COLO829 (cell line): ENCODE results near the gene CRABP1.

ENCODE experiments used
- DNase-seq: peaks from one replicate; pipeline ENCODE4 v3.0.0; 2012; ENCODE audit warnings: low spot score

Gene CRABP1

DNA sequence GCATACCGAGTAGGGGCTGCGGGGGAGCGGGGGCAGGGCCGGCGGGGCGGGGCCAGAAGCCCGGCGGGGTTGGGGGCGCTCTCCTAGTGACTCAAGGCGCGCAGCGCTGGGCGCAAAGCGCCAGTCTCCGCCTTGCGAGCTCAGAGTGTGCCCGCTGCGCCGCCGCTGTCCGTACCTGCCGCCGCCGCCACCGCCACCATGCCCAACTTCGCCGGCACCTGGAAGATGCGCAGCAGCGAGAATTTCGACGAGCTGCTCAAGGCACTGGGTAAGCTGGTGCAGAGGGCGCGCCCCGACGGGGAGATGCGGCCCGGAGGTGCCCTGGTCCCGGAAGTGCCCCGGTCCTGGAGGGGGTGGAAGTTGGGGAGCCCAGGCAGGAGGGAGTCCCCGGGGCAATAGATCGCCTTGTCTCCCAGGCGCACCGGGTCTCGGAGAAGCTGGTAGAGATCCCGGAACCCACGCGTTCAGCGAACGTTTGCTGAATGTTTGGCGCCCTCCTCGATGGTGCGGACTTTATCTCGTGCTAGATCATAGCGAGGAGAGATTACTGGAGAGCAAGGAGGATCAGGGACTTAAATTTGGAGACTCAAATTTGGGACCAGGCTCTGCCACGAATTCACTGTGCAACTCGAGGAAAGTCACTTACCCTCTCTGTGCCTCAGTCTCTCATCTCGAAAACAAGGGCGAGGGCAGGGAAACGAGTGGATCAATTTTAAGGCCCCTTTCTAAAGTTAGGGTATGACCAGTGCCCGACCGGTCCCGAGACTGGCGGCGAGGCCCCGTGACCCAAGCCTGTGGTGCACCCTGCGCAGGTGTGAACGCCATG, at the start of gene CRABP1:
Gene CRABP1, plus strand, starts transcription at position 123 of the 826 bp plus-strand sequence. Its CDS starts 76 bp downstream, at position 199.
- no peak for DNase-seq

DNA sequence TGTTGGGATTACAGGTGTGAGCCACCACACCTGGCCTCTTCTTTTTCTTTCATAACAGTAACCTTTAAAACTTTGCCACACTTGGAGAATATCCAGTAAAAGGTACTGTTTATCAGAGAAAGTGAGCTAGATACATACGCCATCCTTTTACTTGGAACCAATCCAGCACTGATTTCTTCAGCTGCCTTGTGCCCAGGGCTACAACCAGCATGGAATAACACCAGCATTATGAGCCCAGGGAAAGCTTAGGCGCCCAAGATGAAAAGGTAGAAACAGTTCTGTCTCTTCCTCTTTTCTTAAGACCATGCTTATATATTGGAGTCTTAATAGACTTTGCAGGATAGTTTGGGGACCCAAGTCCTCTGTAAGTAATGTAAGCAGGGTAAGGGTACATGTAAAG, 49.1 kb upstream of the CRABP1 start:
- DNase-seq: no peak

DNA sequence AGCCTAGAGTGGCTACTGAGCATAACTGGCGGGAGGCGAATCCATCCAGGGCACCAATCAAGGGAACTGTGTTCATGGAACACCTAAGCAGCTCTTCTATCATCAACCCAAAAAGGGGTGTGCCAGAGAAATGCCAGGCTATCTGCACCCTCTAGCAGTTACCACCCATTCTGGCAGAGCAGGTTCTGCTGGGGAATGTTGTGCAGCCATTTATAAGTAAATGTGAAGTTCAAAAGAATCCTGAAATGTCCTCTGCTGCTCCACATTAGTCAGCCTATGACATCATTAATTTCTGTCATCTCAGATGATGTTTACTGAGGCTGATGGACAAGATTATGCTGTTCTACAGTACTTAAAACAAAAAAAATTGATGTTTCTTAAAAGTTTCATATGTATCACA, 48.5 kb upstream of the CRABP1 start:
- no peak for DNase-seq

DNA sequence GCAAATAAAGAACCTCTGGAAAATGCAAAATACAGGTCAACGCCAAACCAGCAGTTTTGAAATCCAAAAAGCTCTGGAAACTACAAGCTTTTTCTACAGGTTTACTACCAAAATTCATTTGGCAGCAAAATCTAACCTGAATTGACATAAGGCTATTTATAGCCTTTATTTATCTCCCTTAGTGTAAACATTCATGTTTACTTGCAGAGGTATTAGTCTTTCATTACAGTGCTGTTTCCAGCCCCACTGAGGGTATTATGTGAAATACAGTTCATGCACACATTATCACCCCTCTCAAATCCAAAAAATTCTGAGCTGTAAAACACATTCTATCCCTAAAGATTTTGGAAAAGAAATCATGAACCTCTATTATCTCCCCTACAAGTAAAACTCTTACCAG, 47.9 kb upstream of the CRABP1 start:
- DNase-seq: no peak

DNA sequence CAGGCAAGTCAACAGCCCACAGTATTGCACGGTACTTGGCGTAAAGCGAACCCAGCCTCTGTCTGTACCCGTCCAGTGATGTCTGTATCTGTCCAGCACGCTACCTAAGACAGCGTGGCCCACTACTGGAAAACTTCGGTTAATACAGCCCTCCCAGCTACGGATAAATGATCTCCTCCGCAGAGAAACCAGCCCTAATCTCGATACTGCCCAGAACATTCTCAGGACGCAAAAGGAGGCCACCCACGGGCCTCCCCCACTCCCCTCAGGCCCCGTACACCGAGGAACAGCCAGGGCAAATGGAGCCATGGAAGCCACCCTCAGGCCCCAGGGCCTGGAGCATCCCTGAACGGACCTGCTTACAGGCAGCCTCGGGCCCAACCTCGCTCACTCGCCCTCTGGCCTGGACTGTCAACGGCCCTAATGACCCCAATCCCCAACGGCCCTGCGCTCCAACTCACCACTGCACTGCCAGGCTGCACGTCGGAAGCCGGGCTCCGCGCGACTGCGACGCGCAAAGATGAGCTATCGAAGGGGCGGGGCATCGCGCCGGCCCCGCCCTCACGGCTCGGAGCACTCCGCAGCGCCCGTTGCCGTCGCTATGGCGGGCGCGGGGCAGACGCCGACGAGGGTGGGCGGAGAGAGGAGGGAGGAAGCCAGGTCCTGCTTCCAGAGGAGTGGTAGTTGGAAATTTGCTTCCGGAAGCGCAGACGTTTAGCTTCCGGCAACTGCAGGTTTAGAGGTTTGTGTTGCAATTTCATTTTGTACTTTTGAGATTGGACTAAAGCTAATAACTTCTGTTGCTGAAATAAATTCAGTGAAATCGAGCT, 40.8 kb upstream of the CRABP1 start, which contains the start of gene SKIC8:
Gene SKIC8, minus strand, starts transcription at position 509 of the 830 bp plus-strand sequence. CDS start 3,923 bp downstream, outside the sequence.
- peak; percentile 89 for DNase-seq

DNA sequence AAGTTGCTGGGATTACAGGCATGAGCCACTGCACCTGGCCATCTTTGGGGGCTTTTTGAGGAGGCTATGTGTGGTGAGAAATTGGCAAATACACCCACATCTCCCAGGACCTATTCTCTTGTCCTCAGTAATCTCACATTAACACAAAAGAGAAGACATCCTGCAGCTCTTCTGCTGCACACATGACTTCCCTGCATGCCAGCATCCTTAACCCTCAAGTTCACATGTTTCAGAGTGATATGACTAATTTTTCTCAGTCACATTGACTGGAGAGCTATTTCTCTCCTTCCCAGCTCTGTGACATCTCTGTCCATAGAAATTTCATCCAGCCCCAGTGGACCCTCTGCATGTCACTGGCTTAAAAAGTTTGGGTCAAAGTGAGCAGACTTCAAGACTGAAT, 38.8 kb upstream of the CRABP1 start:
- no peak for DNase-seq

DNA sequence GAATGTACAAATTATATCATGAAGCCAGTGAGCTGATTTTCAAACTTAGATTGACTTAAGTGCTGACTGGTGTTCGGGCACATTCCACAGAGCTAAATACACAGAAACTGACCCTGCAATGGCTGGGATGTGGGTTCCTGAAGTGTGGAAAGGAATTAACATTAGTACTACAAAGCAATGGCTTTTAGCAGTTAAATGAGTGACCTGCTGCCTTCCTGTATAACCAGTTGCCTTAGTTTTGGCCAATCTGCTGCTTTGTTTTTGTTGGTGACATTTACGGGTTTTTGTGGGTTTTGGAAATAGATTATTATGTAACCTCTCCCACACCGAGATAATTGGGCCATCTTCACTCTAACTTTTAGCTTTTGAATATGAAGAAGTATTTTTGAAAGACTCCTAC, 38.3 kb upstream of the CRABP1 start:
- DNase-seq: no peak

DNA sequence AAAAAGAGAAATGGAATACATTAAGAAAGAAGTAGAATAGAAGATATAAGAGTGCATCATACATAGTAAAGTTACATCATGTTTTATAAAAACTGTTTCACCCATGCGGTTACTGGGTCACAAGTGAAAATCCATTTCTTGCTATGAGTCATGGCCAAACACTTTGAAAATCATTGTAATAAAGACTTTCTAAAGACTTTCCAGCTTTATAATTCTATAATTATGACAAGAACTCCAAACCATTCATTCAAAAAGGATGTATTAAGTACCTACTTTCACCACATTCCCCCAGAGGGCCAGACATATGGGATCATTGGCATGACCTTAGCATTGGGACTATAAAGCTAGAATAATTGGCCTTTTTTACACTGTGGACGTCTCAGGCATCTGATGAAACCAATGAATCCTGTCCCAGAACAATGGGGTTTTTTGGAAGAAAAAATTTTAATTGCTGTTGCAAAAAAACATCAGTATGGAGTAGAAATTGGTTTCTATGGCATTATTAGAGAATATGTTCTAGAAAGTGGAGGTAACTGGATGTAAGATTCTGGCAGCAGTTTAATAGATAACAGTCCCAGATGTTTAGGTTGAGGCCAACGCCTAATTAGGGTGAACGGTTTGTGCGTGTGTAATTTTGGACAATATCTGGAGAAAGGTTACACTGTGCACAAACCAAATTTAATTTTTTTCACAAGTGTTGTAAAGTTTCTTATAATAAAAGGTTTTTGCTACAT, 37.4 kb upstream of the CRABP1 start:
- DNase-seq: peak; percentile 58

DNA sequence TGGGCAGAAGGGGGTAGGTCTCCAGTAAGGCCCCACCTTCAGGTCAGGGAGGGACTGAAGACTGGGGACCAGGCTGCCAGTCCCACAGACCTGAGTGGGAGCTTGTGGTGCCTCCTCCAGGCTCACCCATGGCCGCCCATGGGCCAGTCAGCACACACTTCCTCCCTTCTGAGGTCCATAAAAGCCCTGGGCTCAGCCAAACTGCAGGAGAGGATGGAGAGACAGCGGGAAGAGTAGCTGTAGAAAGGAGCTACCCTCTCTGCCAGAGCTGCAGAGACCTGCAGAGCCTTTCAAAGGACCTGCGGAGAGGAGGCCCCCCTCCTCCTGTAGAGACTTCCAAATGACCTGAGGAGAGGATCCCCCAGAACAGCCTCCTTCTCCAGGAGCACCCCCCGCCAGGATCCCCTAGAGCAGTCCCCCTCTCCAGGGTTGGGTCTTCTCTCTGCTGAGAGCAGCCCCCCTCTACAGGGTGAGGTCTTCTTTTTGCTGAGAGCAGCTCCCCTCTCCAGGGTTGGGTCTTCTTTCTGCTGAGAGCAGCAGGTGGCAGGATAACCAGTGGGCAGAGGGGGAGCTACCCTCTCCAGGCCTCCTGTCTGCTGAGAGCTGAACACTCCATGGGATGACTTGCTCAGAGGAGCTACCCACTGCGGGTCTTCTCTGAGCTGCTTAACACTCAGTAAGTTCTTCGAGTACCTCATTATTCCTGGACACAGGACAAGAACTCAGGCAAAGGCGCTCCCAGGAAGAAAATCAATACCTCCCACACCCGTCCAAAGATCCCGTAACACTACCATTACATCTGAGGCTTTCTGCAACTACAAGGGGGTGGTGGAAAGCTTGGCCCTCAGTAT, 35.7 kb upstream of the CRABP1 start:
- DNase-seq: no peak

DNA sequence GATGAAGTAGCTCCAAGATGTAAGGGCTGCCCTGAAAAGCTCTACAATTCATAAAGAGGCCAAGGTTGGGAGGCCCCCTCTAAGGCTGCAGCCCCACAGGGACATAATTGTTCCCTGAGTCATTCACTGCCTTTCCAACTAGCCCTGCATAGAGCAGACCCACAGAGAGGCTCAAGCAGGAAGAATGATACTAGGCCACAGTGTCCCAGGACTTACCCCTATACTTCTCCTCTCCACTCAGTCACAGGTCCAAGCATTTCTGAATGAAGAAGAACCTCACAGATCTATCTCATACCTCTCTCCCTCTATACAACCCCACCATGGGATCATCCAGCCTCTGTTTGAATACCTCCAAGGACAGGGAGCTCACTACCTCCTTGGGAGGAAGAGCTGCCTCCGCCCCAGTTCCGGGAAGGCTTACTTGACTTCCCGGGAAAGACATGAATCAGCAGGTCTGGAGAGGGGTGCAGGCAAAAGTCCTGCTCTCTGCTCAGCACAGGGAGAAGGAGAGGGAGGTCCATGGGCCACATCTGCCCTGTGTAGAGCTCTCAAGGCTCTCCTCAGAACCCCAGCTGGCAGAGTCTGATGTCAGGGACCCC, 33.9 kb upstream of the CRABP1 start:
- DNase-seq: no peak

DNA sequence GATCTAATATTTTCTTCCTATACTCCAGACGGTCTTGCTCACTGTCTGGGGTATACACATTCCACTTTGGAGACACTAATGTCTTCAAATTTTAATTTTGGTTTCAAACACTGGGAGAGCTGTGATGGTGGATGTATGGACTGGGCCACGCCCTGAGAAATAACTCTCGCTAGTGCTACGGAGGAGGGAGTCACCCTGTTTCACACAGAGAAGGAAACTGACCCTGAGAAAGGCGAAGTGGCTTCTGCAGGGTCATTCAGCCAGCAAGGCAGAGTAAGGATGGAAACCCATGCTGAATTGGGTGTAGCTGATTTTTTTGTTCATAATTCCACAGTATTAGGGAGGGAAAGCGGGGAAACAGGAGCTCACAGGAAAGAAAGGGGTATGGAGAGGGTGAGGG, 32.2 kb upstream of the CRABP1 start:
- no peak for DNase-seq

DNA sequence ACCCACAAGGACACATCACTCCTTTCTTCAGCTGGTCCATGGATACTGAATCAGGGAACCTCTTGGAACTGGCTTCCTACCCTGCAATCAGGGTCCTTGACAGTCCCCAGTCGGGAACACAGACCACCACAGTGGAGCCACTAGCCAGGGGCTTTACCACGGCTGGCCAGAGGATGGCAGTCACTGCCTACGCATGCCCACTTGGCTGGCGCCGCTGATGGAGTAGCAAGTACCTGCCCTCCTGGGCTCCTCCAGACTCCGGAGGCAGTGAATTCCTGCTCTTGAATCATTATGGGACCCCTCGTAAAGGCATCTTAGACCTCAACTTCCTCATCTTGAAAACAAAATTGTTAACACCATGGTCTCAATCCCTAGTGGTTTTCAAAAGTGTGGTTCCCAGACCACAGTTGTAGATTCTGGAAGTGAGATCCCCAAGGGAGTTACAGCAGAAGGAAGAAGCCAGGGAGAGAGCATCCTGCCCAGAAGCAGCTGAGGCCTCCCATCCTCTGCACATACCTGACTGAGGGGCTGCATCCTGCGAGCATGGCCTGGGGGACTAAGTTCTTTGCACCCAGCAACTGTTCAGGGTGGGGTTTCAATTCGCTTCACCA, 31.6 kb upstream of the CRABP1 start:
- peak; percentile 49 for DNase-seq

DNA sequence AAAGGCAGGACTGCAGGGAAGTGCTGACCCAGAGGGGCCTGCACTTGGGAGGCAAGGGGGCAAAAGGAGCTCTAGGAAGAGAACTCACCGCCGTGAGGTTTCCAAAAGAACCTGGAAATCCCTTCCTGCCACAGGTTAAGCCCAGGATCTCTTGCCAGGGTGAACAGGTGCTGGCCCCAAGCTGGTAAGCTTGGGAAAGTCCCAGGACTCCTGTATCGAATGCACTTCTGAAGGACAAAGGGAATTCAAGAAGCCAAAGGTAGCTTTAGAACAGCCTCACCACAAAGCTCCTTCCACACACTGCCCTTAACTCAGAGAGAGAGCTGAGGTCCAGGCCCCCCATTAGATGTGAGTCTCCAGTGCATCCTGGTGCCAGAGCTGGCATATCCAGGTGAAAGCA, 28.9 kb upstream of the CRABP1 start:
- DNase-seq: no peak

DNA sequence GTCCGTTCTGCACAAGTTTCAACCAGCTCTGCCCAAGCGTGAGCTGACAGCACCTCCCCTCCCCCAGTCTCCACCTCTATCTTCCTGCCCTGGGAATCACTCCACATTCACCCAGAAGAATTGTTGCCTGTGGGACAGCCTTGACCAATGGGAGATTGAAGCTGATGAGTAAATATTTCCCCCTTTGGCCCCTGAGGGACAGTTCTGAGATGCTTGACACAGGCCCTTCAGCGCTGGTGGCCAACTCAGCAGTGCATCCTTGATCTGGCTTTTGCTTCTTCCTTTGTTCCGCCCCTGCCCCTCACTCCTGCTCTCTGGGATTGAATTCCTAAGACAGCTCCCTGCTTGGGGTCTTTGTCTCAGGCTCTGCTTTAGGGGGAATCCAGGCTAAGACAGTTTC, 27.6 kb upstream of the CRABP1 start:
- DNase-seq: no peak

DNA sequence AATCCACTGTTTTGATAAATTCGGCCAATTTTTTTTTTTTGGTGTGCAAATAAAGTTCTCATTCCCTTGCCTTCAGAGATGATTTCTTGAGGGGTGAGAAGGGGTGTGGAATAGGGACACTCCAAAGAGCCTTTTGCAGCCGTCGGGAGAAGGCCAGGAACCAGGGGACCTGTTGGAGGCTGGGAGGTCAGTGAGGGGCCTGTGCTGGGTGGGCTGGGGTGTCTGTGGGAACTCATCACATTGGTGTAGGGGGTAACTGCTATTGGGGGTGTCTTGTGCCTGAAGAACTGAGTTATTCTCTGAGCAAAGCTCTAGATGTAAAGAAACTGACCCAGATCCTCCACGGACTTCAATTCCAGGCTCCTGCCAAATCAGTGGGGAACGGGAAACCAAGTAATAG, 27.2 kb upstream of the CRABP1 start:
- no peak for DNase-seq

DNA sequence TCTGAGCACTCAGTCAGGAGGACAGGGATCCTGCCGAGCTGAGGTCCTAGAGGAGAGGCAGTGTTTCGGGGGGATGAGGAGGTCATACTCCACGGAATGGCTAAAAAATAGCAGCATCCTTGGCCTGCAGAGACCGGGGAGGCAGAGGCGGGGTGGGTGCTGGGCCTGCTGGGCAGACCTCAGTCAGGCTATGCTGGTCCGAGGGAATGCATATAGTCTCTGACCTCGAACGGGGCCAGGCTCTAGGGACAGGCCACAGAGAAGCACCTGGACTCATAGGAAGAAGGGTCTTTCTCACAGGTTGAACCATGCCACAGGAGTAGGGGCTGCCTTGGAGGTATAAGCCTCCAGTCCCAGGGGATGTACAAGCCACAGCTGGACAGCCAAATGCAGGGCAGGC, 26.8 kb upstream of the CRABP1 start:
- DNase-seq: no peak

DNA sequence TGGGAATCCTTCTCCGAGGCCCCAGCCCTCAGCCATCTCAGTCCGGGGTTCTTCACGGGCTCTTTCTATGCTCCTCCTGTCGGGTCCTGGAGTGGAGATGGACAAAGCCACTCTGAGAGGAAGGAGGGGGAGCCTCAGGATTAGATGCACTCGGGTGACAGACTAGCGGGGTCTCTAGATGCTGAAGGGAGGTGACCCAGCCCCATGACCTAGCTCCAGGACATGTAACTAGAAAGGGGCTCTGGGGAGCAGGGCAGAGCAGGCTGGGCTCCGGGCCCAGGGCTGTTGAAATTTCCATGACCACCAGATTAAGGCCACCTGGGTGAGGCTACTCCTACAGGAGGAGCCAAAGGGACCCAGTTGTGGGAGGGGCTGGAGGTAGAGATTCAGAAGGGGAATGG, 26.0 kb upstream of the CRABP1 start:
- DNase-seq: no peak

DNA sequence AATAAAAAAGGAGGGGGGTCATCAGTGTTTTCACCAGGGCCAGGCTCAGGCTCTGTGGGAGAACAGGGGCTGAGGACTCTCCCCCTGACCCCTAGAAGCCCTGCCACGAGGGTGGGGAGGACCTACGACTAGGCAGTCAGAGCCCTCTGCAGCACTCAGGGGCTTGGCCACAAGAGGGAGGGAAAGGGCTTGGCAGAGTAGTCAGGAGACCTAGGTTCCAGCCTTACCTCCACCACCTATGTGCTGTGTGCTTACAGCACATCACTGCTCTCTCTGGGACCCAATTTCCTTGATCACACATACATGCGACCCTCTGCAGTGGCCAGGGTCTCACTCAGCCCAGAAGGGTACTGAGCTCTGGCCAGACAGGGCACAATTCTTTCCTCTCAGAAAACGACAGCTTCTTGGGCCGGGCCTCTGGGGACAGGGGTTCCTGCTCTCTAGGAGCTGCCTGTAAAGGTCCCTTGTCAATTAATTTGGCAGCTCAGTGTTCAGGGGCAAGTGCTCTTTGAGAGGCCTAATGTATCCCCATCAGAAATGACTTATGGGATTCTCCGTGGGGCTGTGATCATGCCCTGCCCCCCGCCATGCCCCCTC, 24.4 kb upstream of the CRABP1 start:
- no peak for DNase-seq

DNA sequence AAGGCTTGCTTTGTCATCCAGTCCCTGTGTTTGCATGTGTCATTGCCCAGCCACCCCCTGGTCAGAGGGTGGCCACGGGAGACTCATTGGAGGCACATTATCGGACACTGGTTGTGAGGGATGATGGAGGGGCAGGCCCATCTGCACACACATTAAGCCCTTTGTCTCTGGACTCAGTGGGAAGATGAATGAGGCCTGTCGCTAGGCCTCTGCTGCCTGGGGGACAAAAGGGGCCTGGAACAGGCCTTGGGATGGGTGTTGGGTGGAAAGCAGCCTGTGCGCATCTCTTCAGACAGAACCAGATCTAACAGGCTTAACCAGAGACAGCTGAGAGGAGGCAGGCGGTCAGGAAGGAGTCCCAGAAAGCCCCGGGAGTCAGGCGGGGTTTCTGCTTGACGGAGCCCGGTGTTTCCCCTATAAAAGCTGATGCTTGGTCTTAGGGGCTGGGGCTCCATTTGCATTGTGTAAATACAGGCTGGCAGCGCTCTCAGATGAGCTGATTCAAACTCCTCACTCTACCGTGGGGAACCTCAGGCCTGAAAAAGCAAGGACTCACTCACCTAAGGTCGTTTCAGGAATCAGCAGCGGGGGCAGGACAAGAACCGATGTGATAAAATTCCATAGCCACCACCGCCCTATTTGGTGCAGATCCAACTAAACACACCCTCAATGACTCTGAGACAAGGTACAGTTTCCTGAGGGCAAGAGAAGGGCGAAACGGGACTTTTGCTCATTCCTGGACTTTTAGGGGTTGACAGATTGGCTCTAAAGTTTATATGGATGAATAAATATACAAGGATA, 23.7 kb upstream of the CRABP1 start:
- no peak for DNase-seq
